Esophagus muscularis mucosa (tissue), 4 donors: ENCODE data around the gene LOXL4. TPM values are rescaled to one million over a fixed set of nuclear protein-coding genes. Genes with fewer than 3 reads are reported as not detected.

ENCODE experiments used
- DNase-seq: peaks from one replicate; pipeline ENCODE4 v3.0.0-alpha.2; 2017; ENCODE audit errors: extremely low spot score
- H3K27ac ChIP-seq, 4 donors: fragments of 200-600 bp; sonication (generic); replicated peaks in 1 of 4; 1 replicate in 3 of 4; 2 replicates in 1 of 4; pipeline ENCODE4 v1.5.1; 2016 to 2019; ENCODE audit warnings: mild to moderate bottlenecking in 1 of 4
- H3K27me3 ChIP-seq, 4 donors: fragments of 200-600 bp; sonication (generic); one replicate each; pipeline versions ENCODE4 v1.5.1 to v1.6.0; 2016 to 2019
- H3K36me3 ChIP-seq, 4 donors: fragments of 200-600 bp; sonication (generic); one replicate each; pipeline ENCODE4 v1.5.1; 2016 to 2019
- H3K4me1 ChIP-seq, 4 donors: fragments of 200-600 bp; sonication (generic); one replicate each; pipeline ENCODE4 v1.5.1; 2016 to 2019
- H3K4me3 ChIP-seq, 4 donors: fragments of 200-600 bp; sonication (generic); 1 replicate in 2 of 4; 2 replicates in 2 of 4; pipeline ENCODE4 v1.5.1; 2016 to 2019; ENCODE audit warnings: mild to moderate bottlenecking in 4 of 4, moderate library complexity in 1 of 4
- H3K9me3 ChIP-seq, 4 donors: fragments of 200-600 bp; sonication (generic); 1 replicate in 3 of 4; 2 replicates in 1 of 4; pipeline ENCODE4 v1.5.1; 2016 to 2019
- CTCF ChIP-seq, 3 experiments: fragments of 200-600 bp in 2 of 3; fragments of 450-650 bp in 1 of 3; sonication (generic) in 2 of 3; IDR thresholded peaks; one replicate each; pipeline ENCODE4 v1.5.1; 2017 to 2019; ENCODE audit warnings: antibody characterized with exemption in 3 of 3, mild to moderate bottlenecking in 2 of 3, moderate library complexity in 1 of 3
- EP300 ChIP-seq: sonication (generic); formaldehyde crosslinking; IDR thresholded peaks from one replicate; pipeline ENCODE4 v1.6.1; 2017; ENCODE audit warnings: antibody characterized with exemption
- POLR2A ChIP-seq: fragments of 450-650 bp; IDR thresholded peaks from one replicate; pipeline ENCODE4 v1.6.1; 2017; ENCODE audit warnings: antibody characterized with exemption, moderate library complexity, mild to moderate bottlenecking, low read depth
- POLR2AphosphoS5 ChIP-seq, 2 donors: sonication (generic); formaldehyde crosslinking; IDR thresholded peaks; one replicate each; pipeline ENCODE4 v1.6.1; 2017; ENCODE audit warnings: antibody characterized with exemption in 2 of 2
- WGBS: methylation state at CpG from one replicate; pipeline ENCODE4 v1.1.5; 2018; 5-methylcytosine and 5-hydroxymethylcytosine counted together
- intact Hi-C: fragments of 100-400 bp; cut with DNase I; formaldehyde crosslinking; loops from one replicate; pipeline ENCODE4 v1.15.1; 2023
- total RNA-seq, 4 donors: library from RNA; depleted of rRNA; stranded (reverse); fragments of >200 nt; gene quantifications; one replicate each; pipeline versions ENCODE4 v1.1.0 to v1.2.1, GENCODE V29; 2016

Gene LOXL4
- total RNA-seq, 4 donors from 2014 or later, result 9.4 to 19.4 (median 12.6) TPM

- intact Hi-C loops, result no loop called here
- H3K9me3 ChIP-seq, result no peaks in the 10 kb centered on the region
- H3K36me3 ChIP-seq, result no peaks in the 10 kb centered on the region
- no peak overlapping the region for H3K4me3 ChIP-seq
- WGBS, result 71% methylated on average over 4 of the region's 4 CpGs
- H3K27ac ChIP-seq, result no peak overlapping the region
- no peak for DNase-seq
- H3K4me1 ChIP-seq, result peaks cover 0 to 12% (median 8%) of the 10 kb centered on the region in 4 donors
- H3K27me3 ChIP-seq, result peaks cover 0 to 16% (median 2%) of the 10 kb centered on the region in 4 donors
- no peak for TF ChIP-seq CTCF (IDR thresholded peaks at IDR 0.05)
- TF ChIP-seq POLR2AphosphoS5 (IDR thresholded peaks at IDR 0.05), result no peak
- TF ChIP-seq POLR2A, result no peak
These were observed 34.9 kb upstream of the LOXL4 start for GRCh38 chr10:98302741-98303365.

DNA sequence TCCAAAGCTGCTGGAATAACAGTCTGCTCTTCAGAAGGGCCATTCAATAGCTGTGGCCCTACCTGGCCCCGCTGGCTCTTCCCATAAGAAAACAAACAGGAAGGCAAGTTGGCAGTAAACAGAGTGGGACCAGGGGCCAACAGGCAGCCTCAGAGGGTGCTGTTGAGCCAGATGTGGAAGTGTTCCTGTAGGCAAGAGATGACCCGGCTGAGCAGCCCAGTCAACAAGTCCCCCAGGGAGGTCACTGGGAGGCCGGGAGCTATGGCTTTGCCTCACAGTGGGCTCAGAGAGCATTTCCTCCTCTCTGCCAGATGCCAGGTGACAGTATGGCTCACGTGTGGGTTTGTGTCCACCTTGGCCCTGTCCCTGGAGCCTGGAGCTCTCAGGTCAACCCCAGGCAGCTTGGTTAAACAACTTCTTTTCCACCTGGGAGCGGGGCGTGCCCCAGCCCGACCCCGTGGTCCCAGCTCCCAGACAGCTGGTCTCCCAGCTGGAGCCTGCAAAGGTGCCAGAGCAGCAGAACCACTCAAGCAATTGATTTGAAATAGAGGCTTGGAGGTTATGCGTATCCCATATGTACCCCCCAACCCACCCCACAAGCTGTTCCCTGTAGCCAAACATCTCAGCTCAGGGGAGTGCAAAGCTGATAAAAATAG lies 33.8 kb upstream of the LOXL4 start:
- Histone ChIP-seq H3K36me3 (no peaks in the 10 kb centered on the region), H3K4me1 (peaks cover 0 to 12% (median 8%) of the 10 kb centered on the region in 4 donors), H3K9me3 (no peaks in the 10 kb centered on the region), H3K27ac (no peak overlapping the region), H3K27me3 (peaks cover 0 to 16% (median 2%) of the 10 kb centered on the region in 4 donors), H3K4me3 (no peak overlapping the region)
- intact Hi-C loops, result no loop called here
- DNase-seq, result no peak
- TF ChIP-seq CTCF (IDR thresholded peaks at IDR 0.05) (no peak), POLR2A (no peak), POLR2AphosphoS5 (IDR thresholded peaks at IDR 0.05) (no peak), EP300 (no peak)
- WGBS, result 54% methylated on average over 6 of the region's 9 CpGs

DNA sequence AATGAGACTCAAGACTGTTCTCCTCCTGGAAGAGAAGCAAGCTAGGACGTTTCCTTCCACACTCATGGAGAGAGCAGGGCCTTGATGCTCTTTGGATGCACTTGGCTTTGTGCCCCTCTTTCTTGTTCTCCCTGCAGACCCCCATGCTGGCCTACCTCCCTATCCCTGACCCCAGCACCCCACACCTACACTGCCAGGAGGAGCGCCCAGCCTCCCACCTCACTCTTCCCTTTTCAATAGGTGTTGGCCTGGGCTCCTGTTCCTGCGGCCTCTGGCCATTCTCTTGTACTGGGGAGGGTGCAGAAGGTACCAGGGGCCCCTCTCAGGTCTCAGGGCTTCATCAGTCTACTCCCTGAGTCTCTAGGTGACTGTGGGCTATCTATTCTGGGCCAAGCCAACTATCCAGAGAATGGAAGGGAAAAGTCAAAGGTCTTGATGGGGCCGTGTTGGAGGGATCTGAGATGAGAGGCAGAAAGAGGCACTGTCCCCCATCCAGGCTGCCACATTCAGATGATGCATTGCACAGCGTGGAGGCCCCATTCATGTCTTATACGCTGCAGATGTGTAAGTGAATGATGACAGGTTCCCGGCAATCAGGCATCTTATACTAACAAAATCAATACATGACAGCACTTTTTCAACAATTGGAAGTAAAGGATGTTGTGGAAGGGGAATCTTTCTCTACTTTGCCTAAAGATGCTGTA lies 32.7 kb upstream of the LOXL4 start:
- no peak overlapping the region for H3K27ac ChIP-seq
- DNase-seq, result no peak
- H3K4me1 ChIP-seq, result peaks cover 6 to 12% (median 9%) of the 10 kb centered on the region in 4 donors
- intact Hi-C loops, result no loop called here
- H3K27me3 ChIP-seq, result peaks cover 0 to 16% (median 2%) of the 10 kb centered on the region in 4 donors
- H3K9me3 ChIP-seq, result no peaks in the 10 kb centered on the region
- TF ChIP-seq CTCF (IDR thresholded peaks at IDR 0.05), result no peak
- no peak for TF ChIP-seq EP300
- no peak for TF ChIP-seq POLR2A
- no peak for TF ChIP-seq POLR2AphosphoS5 (IDR thresholded peaks at IDR 0.05)
- WGBS, result 83% methylated on average over 7 of the region's 7 CpGs
- no peaks in the 10 kb centered on the region for H3K36me3 ChIP-seq
- H3K4me3 ChIP-seq, result no peak overlapping the region

DNA sequence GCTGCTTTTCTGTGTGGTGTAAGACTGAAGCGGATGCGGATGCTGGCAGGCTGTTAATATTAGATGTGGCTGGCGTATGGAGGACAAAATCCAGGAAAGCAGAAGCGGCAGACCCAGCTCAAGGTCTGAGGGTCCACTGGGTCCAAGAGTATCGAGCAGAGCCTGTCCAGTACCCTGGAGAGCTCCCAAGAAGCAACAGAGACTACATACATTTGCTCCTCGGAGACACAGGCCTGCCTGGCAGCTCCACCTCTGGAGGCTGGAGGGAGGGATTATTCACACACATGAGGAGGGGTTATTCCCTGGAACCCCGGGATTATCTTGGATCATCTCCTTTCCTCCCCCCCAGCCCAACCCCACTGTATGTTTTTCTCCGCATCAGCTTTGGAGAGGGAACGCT lies 31.3 kb upstream of the LOXL4 start:
- Histone ChIP-seq H3K27ac (no peak overlapping the region), H3K36me3 (no peaks in the 10 kb centered on the region), H3K9me3 (no peaks in the 10 kb centered on the region), H3K4me1 (peaks cover 6 to 15% (median 14%) of the 10 kb centered on the region in 4 donors), H3K4me3 (no peak overlapping the region), H3K27me3 (peaks cover 0 to 16% (median 2%) of the 10 kb centered on the region in 4 donors)
- intact Hi-C loops, result no loop called here
- TF ChIP-seq CTCF (IDR thresholded peaks at IDR 0.05) (no peak), POLR2AphosphoS5 (IDR thresholded peaks at IDR 0.05) (no peak), POLR2A (no peak), EP300 (no peak)
- WGBS, result 62% methylated on average over 9 of the region's 9 CpGs
- no peak for DNase-seq
